NOMO-1 treated with DMSO at 0.1 percent for 48 hours (cell line): ENCODE data around the gene PUM1.
"Not testable (repeated sequence)": the region's sequence is repeated elsewhere in the genome, so short reads cannot be mapped to it uniquely, and the experiment has no call there.

Experiments
- DNase-seq: peaks from one replicate; lab custom pipeline; 2025; ENCODE audit not compliant: unreplicated experiment; lab: John Stamatoyannopoulos, UW

The PUM1 gene

GRCh38 chr1:31064718-31065309 is 703 bp downstream of the PUM1 start:
- peak; percentile 36 for DNase-seq

GRCh38 chr1:31064111-31064717 is 1.3 kb downstream of the PUM1 start:
- no peak for DNase-seq

- no peak for DNase-seq
These were observed 1.9 kb downstream of the PUM1 start for GRCh38 chr1:31063631-31064030.

- DNase-seq: no peak
These were observed 2.6 kb downstream of the PUM1 start for GRCh38 chr1:31062867-31063380.

GRCh38 chr1:31062162-31062866 is 3.2 kb downstream of the PUM1 start:
- not testable (repeated sequence) for DNase-seq

GRCh38 chr1:31058012-31058411 is 7.5 kb downstream of the PUM1 start:
- DNase-seq: no peak

- no peak for DNase-seq
These were observed 9.6 kb downstream of the PUM1 start for GRCh38 chr1:31055953-31056352.

- no peak for DNase-seq
These were observed 10.0 kb downstream of the PUM1 start for GRCh38 chr1:31055501-31055900.

GRCh38 chr1:31054958-31055481 is 10.5 kb downstream of the PUM1 start:
- no peak for DNase-seq

- no peak for DNase-seq
These were observed 11.2 kb downstream of the PUM1 start for GRCh38 chr1:31054349-31054748.

- DNase-seq: not testable (repeated sequence)
These were observed 12.9 kb downstream of the PUM1 start for GRCh38 chr1:31052613-31053012.

- DNase-seq: no peak
These were observed 13.9 kb downstream of the PUM1 start for GRCh38 chr1:31051611-31052010.

GRCh38 chr1:31047507-31047906 is 18.0 kb downstream of the PUM1 start:
- DNase-seq: not testable (repeated sequence)

GRCh38 chr1:31043631-31044030 is 21.9 kb downstream of the PUM1 start:
- no peak for DNase-seq

GRCh38 chr1:31042656-31043055 is 22.9 kb downstream of the PUM1 start:
- no peak for DNase-seq

GRCh38 chr1:31041529-31041928 is 24.0 kb downstream of the PUM1 start:
- DNase-seq: no peak

GRCh38 chr1:31040038-31040437 is 25.5 kb downstream of the PUM1 start:
- DNase-seq: no peak

GRCh38 chr1:31038935-31039334 is 26.6 kb downstream of the PUM1 start:
- not testable (repeated sequence) for DNase-seq

GRCh38 chr1:31038360-31038759 is 27.2 kb downstream of the PUM1 start:
- no peak for DNase-seq

GRCh38 chr1:31036749-31037500 is 28.6 kb downstream of the PUM1 start:
- no peak for DNase-seq

- DNase-seq: no peak
These were observed 31.9 kb downstream of the PUM1 start for GRCh38 chr1:31033598-31033997.
